AG09319 (cell line): Measurements from ENCODE around the gene CSF2.

ENCODE experiments used
- DNase-seq: peaks from one replicate; pipeline ENCODE4 v3.0.0-alpha.2; 2010; ENCODE audit warnings: low read depth; ENCODE audit errors: extremely low read depth
- CTCF ChIP-seq: IDR thresholded peaks from 2 replicates; pipeline ENCODE4 v1.5.1; 2011; ENCODE audit warnings: low read depth, mild to moderate bottlenecking, inconsistent platforms, low read length, moderate library complexity

Gene CSF2

GRCh38 chr5:132059043-132059695 is 14.4 kb upstream of the CSF2 start:
- TF ChIP-seq CTCF, result no peak
- DNase-seq, result no peak

- no peak for TF ChIP-seq CTCF
- DNase-seq, result no peak
Measured at GRCh38 chr5:132059696-132060500, 13.7 kb upstream of the CSF2 start.

GRCh38 chr5:132060501-132061161 is 13.0 kb upstream of the CSF2 start, which contains the start of gene IL3:
IL3 (plus strand) TSS chr5:132060655; CDS start chr5:132060707, 52 bp downstream.
- no peak for TF ChIP-seq CTCF
- DNase-seq, result no peak

DNA sequence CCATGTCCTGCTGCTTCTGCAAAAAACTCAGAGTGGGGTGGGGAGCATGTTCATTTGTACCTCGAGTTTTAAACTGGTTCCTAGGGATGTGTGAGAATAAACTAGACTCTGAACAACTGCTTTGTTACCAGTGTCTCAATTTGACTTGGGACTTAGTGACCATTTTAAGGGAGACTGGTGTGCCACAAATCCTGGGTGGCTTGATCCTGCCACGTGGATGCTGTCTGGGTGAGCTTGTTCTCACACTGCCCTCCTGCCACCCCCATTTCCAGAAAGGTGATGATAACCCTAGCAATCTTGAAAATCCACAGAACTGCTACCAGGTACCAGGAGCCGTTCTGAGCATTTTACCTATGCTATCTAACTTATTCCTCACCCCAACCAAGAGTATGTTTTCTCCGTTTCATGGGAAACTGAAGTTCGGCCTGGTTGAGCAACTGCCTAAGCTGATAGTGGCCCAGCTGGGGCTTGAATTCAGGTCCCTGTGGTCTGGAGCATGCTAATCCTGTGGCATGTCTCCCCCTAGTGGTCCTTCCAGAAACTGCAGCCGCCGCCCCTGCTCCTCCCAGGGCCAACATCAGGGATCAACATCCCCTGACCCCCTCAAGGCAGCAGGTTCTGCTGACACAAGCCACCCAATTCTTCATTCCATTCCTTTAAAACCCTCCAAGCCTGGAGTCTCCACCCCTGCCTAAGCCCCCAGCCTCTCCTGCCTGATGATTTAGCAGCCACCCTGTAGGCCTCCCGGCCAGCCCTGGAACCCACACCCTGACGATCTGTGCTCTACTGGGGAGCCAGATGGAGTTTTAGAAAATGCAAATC is 10.3 kb upstream of the CSF2 start:
- peak; percentile 28 for DNase-seq
- peak; percentile 98 for TF ChIP-seq CTCF

- no peak for TF ChIP-seq CTCF
- DNase-seq, result no peak
Measured at GRCh38 chr5:132064140-132064539, 9.4 kb upstream of the CSF2 start.

DNA sequence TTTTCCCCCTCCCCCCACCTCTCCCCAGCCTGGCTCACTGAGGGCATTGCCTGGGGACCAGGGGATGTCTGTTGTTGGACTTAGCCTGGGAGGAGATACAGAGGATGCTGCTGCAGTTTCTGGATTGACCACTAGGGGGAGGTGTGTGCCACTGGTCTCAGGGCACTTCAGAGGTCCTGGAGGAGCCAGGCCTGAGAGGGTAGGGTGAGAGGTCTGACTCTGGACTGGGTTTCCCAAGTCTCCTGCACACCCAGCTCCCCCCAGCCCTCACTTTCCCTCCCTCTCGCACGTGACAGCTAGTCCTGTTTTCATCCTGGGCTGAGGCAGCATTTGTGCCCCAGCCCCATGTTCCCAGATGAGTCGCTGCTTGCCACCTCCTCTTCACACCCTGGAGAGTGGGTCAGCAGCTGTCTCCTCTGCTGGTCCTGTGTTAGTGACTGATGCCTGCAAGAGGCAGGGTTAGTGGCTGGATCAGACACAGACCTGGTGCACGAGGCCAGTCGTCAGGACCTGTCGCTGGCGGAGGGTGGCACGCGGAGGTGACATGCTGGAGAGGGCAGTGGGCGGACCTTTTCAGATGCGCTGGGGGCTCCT is 8.8 kb upstream of the CSF2 start:
- peak; percentile 99 for TF ChIP-seq CTCF

More for the DNA sequence above, 8.8 kb upstream of the CSF2 start:
- DNase-seq, result peak; percentile 28
